GM19468 (cell line): ENCODE results near the gene NHERF1.

ENCODE experiments used
- ATAC-seq: cut with Tn5 transposase; IDR thresholded peaks from one replicate; pipeline ENCODE4 v1.9.1; 2021; ENCODE audit warnings: mild to moderate bottlenecking, moderate library complexity, moderate number of reproducible peaks; ENCODE audit not compliant: unreplicated experiment; ENCODE audit errors: extremely low read depth

NHERF1 gene

GRCh38 chr17:74803971-74804370 lies 55.5 kb downstream of the NHERF1 start:
- no peak for ATAC-seq

DNA sequence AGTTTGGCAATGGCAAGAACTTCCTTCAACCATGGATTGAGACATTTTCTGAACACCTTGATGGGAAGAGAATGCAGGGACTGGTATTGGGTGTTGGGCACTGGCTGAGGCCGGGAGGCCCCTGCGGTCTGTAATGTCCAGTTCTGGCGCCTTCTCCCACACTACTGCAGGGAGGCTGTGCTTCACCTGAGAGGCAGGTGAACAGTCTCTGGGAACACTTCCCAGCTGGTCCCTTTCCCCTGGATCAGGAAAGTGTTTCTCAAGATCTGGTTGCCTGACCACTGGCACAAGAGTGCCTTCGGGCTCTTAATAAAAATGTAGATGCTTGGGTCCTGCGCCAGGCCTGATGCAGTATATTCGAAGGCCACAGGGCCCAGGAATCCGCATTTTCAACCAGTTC lies 56.3 kb downstream of the NHERF1 start:
- ATAC-seq = no peak

DNA sequence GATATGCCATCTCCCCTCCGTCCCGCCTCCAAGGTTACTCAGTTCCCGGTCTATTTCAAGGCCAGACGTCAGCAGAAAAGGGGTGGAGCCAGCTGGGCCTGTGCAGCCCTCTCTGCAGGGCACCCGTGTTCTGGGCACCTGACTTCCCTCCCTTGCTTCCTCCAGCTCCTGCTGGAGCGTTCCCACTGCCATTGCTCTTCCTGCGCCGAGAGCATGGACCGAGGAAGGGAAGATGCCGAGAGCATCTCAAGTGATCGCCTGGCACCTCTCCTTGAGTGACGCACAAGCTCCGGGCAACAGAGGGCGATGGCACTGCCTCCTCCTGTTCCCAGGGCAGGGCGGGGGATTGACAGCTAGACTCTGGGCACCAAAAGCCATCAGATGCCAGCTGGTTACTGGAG lies 57.2 kb downstream of the NHERF1 start:
- ATAC-seq = no peak

GRCh38 chr17:74806334-74806733 lies 57.9 kb downstream of the NHERF1 start:
- ATAC-seq = no peak

- ATAC-seq = no peak
These were observed 59.0 kb downstream of the NHERF1 start for GRCh38 chr17:74807441-74807840.

GRCh38 chr17:74807925-74808324 lies 59.5 kb downstream of the NHERF1 start:
- no peak for ATAC-seq

GRCh38 chr17:74808714-74809430 lies 60.4 kb downstream of the NHERF1 start:
- no peak for ATAC-seq

DNA sequence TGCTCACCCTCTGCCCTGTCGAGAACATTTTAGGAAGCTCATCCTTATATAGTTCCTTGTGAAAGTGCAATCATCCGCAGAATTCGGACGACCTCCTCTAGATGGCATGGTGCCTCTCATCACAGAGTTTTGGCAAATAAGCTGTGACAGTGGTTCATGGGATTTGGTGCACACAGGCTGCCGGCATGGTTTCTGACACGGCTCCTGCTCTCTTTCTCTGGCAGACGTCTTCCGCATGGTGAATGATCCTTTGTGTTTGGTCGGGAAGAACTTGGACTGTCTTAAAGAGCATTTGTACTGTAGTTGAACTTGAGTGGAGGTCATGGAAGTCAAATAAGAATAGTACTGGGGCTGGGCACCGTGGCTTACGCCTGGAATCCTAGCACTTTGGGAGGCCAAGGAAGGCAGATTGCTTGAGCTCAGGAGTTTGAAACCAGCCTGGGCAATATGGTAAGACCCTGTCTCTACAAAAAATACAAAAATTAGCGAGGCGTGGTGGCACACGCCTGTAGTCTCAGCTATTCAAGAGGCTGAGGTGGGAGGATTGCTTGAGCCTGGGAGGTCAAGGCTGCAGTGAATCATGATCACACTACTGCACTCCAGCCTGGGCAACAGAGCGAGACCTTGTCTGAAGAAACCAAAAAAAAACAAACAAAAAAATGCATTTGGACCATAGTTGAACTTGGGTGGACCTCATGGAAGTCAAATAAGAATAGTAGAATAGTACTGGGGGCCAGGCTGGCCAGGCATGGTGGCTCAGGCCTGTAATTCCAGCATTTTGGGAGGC lies 62.5 kb downstream of the NHERF1 start:
- ATAC-seq = no peak

DNA sequence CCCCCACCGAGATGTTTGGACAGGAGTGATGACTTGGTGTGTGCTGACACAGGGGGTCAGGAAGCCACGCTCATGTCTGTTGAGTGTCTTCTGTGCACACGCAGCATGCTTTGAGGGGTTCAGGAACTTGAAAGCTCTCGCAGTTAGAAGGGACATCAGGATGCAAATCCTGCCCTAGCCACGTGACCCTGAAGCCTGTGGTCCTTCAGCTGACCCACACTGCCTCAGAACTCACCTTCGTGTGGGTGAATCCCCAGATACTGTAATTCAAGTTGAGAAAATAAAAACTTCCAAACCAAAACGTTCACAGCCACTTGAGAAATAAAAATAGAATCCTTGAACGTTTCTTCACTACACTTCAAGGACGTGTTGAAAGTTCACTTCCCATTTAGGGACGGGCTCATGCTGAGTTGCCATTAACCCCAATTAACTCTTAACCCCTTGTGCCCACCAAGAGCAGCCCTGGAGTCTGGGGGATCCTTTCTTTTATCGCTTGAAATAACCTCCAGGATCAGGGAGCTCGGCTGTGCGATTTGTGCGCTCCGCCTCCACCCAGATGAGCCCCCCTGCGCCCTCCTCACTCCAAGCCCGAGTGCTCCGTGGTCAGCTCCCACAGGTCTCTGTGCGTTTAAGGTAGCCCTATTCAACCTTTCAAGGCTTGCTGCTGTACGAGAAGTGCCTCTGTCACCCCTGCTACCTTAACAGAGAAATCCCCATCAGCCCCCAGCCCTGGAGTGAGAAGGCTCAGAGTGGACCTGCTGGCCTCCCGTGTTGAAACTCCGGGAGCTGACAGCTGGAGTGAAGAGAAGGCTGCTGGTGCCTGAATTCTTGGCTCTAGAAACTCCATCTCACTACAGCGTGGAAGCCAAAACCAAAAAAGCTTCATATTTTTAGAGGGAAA lies 63.9 kb downstream of the NHERF1 start:
- ATAC-seq = no peak

DNA sequence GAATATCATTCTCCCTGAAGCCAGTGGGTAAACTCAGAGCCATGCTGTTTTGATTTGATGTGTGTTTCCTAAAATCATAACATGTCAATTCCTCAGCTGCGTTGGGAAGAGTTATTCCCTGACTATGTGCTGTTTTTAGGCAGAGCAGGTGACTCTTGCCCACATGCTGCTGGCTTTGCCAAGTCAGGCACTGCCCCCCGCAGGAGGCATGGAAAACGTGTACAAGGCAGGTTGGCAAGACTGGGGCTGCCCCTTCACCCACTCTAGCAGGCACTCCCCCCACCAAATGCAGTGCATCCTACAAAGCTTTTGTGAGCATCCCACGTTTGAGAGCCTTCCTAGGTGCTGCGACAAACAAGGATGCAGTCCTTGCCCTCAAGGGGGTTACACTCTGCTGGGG lies 66.0 kb downstream of the NHERF1 start:
- ATAC-seq = no peak

DNA sequence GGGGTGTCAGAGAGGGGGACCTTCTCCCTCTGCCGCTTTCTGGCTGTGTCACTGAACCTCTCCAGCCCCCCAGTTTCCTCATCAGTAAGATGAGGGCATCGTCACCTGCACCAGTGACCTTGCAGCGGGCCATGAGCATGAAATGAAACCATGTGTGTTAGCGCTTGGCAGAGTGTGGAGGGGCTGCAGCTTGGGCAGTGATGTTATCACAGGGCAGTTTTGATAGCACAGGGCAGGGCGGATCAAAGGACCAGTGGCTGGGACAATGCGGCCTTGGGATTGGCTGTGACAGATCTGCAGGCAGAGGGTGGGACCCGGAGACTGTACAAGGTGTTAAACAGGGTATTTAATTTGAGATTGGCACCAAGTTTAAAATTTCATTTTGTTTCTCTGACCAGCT lies 66.6 kb downstream of the NHERF1 start:
- ATAC-seq = no peak

DNA sequence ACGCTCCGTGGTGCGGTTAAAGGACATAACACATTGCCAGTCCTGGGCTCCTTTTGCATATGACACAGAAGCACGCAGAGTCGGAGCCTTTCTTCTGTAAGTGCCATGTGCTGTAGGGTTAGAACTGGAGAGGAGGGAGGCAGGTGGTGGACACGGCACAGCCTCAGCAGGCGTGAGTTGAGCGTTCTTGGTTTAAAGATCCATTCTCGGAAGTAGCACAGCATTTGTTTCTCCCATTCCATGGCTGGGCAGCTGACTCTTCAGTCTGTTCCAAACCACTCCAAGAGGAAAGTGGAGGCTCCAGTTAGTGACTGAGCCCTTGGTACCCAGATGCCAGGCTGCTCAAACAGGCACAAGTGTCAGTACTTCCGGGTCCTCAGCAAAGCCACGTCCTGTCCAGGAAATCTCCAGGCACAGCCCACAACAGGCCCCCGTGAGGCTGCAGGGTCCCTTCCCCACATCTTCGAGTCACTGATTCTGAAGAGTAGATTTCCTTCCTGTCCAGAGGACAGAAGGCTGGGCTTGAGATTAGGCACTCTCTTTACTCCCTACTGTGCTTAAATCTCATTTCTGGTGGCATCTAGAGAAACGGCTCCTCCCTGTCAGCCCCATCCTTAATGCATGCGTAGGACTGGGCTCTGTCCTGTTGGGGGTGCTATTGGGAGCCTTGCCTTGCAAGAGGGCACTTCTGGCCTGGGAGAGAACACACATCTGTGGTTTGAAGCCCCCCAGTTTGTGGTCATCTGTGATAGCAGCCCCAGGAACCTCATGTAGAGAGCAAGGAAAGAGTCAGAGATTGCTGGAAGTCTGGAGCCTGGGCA lies 67.3 kb downstream of the NHERF1 start:
- no peak for ATAC-seq

- ATAC-seq = no peak
These were observed 68.6 kb downstream of the NHERF1 start for GRCh38 chr17:74816905-74817620.

GRCh38 chr17:74818291-74818938 lies 70.0 kb downstream of the NHERF1 start:
- ATAC-seq = no peak
